RPMI7951 (cell line): Measurements from ENCODE around the gene CAMKK1. TPM values are rescaled to one million over a fixed set of nuclear protein-coding genes. Genes with fewer than 3 reads are reported as not detected.

Experiments used
- DNase-seq: peaks from one replicate; pipeline ENCODE4 v3.0.0-alpha.2; 2012; ENCODE audit warnings: low read depth
- total RNA-seq: library from RNA; depleted of rRNA; stranded (reverse); fragments of >200 nt; shearing (Covaris generic); gene quantifications from 2 replicates; pipeline ENCODE4 v1.2.3, GENCODE V29; 2014

The CAMKK1 gene
- total RNA-seq, 1 experiment from 2014 or later: 1.2 TPM

DNA sequence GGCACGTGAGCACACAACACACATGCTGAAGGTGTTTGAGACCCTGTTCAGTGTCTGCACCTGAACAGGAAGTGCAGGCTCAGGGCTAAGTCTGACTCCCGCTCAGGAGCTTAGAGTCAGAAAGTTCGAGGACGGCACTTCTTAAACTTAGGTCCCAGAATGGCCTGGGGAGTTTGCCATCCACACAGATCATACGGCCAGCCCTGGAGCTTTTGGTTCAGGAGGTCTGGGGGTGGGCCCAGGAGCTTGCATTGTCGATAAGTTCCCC, 4.0 kb upstream of the CAMKK1 start:
- no peak for DNase-seq

DNA sequence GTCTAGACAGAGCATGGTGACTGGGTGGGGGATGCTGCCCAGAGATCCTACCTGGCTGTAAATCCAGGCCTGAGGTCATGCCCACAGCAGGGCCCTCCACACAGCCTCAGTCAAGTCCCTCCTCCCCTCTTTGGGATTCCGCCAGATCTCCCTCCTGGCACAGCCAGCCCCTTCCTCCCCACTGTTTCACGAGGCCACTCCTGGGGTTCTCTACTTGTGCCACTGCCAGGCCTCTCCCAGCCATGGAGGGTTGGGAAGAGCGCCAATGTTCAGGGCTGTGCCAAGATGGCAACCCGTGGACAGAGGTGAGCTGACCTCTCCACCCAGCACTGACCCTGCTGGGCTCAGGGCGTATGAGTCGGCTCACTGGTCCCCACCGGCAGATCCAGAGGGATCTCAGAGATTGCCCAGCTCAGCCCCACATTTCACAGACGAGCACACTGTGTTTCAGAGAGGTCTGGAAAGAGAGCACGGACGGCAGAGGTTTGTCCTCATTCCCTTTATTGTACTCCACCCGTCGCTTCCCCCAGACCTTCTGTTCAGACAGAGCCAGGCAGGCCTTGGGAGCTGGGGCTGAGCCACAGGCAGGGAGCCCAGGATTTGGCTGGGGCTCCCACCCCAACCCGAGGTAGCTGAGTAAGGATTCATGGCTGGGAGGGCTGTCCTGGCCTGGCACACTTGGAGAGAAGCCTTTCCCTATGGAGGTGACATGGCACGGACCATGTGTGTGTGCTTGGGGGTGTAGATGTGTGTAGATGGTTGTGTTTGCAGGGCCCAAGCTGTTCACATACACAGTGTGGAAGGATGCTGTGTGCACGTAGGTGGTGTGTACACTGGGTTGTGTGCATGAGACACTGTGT, 3.5 kb upstream of the CAMKK1 start:
- no peak for DNase-seq

DNA sequence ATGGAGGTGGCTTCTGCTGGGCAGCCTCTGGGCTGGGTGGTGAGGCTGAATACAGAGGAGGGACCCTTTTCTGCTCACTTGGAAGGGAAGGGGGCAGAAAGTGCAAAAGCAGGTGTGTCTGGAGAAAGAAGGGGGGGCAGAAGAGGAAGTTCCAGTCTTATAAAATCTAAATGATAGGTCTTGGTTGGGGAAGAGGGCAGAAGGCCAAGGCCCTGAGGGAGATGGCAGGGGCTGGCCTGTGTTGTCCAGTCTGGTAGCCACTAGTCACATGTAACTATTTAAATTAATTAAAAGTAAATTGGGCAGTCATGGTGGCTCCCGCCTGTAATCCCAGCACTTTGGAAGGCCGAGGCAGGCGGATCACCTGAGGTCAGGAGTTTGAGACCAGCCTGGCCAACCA, 2.5 kb upstream of the CAMKK1 start:
- no peak for DNase-seq

DNA sequence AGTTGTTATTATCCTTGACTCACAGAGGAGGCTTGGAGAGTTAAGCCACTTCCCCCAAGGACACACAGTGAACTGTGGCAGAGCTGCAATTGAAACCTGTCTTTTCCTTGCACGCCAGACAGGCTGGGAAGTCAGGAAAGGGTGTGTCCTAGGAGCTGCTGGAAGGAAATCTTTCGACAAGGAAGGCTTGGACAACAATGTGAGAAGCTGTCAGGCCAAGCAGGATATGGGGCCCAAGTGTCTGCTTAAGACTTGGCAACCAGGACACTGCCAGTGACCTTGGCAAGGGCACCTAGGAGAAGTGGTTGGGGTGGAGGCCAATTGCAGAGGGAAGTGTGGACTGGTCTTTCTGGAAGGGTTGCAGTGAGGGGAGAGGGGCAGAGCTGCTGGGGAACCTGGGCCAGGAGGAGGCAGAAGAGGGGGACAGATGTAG, 2.1 kb upstream of the CAMKK1 start:
- DNase-seq: peak; percentile 15

DNA sequence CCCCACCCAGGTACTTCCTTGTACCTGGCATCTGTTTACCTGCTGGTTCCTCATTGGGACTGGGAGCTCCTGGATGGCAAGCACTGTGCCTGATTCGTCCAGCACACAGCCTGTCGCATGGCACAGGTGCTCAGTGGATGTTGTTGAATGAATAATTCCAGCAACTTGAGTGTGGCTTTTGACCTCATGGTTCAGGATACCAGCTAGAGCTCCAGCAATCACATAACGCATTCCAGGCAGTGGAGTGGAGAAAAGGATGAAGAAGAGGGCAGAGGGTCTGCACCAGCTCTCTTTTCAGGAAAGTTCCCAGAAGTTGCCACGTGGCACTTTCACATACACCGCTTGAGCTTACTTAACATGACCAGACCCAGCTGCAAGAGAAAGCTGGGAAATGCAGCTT, 1.3 kb upstream of the CAMKK1 start:
- DNase-seq: no peak

DNA sequence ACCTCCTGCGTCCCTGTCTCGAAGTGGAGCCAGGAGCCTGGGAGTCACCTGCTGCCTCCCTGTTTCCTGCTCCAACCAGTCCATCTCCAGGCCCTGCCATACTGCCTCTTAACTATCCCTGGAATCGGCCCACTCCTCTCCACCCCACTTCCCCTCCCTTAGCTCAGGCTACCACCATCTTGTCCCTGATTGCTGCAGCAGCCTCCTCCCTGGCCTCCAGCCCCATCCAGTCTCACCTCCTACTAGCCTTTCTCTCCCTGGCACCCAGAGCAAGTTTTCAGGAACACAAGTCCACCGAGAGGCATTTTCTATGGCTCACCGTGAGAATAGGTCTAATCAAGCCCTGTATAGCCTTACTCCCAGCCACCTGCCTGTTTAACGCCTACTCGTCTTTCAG, 865 bp upstream of the CAMKK1 start:
- DNase-seq: no peak

DNA sequence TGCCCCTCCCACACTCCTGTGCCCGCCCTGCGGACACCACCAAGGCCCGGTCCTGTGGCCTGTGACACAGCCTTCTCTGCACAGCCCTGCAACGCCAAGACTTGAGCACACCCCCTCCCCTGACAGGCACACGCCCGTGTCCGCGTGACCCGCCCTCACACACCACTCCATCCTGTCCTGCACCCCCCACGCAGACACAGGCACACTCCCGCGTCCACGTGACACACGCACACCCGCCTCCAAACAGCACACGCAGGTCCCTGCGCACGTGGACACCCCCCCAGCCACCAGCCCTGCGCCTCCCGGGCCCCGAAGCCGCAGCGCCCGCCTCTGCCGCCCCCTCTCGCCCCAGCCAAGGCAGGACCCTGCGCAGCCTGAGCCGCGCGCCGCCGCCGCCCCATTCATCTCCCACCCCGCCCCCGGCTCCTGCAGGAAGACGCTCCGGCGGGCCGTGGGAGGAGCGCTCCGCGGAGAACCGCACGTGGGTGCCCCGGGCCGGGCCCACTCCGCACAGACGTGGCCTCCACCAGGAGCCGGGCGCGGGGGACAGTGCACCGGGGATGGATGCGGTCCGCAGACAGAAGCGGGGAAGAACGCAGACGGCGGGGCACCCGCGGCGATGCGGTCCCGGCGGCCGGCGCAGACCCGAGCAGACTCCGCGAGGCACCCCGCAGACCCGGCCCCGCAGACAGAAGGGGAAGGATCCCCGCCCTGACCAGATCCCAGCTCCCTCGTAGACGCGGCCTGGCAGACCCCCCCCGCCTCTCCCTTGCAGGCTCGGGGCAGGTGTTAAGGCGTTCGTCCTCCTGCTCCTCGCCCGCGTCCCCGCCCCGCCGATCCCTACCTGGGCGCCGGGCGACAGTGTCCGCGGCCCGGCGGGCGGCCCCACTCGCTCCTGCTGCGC, 506 bp downstream of the CAMKK1 start:
- peak; percentile 74 for DNase-seq

DNA sequence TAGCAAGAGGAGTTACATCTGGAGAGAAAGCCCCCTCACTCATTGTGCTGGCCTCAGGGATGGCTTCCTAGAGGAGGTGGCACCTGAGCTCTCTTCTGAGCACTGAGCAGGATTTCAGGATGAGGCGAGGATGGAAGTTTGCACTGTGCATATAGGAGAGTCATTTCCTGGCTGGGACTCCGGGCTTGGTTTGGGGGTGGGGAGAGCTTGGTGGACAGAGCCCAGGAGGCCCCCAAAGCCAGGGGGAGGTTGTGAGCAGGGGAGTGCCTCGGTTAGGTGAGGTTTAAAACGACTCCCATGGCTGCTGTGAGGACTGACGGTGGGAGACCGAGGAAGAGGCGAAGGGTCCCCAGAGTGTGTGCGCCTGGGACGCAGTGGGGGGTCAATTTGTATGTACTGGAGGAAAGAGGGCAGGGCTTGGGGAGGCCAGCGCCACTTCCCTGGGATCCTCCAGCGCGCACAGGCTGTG, 1.2 kb downstream of the CAMKK1 start:
- no peak for DNase-seq

DNA sequence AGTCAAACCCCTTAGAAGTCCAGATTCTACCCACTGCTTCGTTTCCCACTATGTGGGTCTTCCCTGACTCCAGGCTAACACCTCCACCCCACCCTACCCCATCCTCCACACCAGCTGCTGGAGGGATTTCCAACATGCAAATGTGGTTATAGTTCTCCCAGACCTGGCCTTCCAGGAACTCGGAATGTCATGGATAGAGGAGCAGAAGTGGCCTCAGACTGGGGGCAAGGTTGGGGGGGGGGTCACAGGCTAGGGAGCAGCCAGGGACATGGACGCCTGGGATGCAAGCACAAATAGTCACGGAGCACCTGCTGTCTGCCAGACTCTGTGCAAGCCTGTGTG, 2.0 kb downstream of the CAMKK1 start:
- DNase-seq: no peak

DNA sequence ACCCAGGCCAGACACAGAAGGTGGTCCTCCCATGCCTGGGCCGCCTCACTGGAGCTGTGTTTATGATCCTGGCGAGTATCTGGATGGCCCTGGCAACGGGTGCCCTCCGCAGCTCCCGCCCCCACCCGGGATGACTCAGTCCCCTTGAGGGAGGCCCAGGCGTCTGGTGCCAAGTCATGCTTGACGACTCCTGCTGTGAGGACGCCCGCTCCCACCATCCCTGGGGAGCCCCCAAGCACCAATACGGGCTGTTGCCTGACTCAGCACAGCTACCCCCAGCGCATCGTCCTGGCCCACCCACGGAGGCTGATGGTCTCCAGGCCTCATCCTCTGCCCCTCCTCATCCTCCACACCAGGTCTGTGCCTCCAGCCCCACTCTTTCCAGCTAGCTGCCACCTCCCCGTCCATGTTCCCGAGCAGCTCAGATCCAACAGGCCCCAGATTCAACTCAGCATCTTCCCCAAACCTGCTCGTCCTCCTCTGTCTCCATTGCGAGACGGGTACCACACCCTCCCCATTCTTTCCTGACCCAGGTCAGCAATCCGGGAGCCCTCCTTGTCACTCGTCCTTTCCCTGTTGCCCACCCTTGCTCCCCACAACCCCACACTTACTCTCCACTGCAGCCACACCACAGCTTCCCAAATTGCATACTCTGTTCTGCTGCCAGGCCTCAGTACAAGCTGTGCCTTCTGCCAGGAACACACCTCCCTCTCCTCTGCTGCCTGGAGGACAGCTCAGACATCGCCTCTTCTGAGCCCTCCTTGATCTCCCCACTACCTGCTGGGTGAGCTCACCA, 2.6 kb downstream of the CAMKK1 start:
- peak; percentile 85 for DNase-seq

DNA sequence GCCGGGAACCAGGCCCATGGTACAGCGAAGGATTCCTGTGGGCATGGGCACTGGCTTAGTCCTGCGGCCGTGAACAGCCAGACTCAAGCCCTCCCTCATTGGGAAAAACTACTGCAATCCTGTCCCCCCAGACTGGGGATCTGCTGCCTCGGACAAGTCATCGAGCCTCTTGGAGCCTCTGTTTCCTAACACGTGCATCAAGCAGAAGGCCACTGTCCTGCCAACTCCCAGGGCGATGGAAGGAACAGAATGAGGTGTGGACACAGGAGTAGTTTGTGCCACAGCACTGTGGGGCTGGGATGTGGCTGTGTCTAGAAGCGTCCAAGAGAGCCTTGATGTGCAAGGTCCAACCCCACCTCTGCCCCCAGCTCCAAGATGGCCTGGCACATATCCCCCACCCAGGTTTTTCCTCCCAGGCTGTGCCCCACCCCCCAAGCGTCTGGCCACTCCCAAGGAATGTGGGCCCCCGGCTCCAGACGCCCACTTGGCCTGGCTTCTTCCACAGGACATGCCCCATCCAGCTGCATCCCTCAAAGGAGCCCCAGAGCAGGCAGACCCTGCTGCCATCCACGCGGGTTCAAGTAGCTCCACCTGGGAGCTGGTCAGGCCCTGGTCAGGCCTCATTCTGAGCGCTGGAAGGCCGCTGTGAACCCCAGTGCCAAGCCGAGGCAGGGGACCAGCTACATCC, 3.4 kb downstream of the CAMKK1 start:
- DNase-seq: no peak

DNA sequence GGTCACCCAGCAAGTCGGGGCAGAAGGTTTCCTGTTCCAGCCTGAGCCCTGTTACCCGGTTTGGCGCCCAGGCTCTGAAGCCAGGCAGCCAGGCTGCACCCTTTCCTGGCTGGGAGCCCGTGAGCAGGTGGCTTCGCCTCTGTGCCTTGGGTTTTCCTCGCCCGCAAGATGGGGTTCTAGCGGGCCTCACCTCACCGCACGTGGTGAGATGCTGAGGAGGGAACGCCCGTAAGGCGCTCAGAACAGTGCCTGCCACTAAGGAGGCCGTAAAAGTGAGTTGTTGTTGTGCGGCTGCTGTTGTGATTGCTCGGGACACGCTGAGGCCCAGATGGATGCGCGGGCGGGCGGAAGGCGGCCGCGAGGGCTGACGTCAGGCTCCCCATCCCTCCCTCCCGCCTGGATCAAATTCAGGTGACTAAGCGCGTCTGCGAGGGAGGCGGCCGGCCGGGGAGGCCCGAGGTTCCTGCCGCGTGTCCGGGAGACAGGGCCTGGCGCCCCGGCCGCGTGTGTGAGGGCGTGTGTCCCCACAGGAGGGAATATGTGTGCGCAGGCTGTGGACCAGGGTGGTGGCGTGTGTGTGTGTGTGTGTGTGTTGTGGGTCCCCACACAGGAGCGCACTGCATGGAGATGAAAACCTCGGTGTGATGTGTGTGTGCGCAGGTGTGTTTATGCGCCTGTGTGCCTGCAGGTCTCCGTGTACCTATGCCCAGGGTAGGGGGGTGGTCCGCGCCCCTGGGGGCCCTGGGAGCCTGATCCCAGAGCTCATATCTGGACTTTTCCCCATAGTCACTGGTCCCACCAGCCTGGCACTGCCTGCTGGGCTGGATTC, 4.3 kb downstream of the CAMKK1 start:
- DNase-seq: no peak

DNA sequence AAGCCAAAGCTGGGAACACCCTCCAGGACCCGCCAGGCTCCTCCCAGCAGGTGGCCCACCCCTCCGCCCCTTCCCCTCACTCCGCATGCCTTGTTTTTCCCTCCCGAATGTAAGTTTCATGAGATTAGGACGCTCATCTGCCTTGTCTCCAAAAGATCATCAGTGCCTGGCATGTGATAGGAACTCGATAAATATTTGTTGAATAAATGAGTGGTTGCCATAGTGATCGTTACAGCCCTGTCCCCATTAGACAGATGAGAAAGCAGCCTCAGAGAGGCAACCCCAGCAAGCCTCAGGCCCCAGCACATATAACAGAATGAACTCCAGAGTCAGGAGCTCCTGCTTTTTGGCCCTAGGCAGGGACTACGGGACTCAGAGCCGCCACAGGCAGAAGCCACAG, 5.0 kb downstream of the CAMKK1 start:
- DNase-seq: no peak

DNA sequence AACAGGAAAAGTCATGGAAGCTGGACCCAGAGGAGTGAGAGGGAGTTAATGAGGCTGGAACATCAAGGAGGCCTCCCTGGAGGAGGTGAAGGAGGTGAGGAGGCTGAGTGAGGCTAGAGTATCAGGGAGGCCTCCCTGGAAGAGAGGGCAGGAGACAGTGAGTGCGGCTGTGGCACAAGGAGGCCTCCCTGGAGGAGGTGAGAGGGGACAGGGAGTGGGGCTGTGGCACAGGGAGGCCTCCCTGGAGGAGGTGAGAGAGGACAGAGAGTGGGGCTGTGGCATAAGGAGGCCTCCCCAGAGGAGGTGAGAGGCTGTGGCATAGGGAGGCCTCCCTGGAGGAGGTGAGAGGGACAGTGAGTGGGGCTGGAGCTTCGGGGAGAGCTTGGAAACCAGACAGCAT, 5.5 kb downstream of the CAMKK1 start:
- no peak for DNase-seq

DNA sequence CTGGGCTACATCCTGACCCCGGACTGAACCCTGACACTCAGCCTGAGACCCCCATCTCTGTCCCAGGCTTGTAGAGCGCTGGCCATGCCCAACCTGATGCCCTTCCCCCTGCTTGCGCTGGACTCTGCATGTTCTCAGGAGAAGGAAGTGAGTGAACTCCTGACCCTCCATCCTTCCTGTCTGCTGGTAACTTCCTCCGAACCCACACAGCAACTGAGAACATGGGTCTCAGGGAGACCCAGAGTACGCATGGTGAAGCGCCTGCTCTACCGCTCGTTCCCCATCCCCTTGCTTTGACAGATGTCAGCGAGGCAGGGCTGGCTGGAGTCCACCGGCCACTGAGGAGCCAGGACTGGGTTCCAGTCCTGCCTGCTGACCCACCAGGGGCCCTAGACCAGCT, 6.1 kb downstream of the CAMKK1 start:
- DNase-seq: no peak

DNA sequence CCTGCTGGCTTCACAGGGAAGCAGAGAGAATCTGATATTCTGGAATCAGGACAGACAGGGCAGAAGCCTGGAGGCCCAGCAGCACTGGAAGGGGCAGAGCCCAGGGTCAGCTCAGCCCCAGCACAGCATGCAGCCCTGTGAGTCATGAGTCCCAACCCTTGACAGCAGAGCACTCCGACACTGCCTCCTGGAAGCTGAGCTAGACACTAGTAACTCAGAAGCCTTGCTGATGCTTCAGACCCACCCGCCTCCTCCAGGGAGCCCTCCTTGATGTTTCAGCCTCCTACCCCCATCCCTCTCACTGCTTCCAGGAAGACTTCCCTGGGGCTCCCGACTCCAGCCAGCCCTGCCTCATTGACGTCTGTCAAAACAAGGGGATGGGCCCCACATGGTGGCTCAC, 6.9 kb downstream of the CAMKK1 start:
- DNase-seq: peak; percentile 42

DNA sequence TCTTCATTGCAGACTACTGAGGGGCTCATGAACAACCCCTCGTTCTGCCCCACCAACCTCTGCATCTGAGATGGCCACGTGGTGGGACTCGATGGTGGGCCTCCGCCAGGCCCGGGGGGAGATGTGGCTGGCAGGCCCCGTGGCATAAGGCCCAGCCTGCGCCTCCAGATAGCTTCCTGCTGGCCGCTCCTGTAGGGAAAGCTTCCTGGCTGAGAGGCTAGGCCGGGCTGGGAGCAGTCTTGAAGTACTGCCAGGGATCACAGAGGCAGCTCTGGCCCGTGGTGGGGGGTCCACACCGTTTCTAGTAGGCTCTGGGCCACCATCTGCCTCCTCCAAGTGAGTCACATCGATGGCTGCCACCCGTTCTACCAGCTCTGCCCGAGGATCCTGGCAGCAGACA, 7.6 kb downstream of the CAMKK1 start:
- no peak for DNase-seq

DNA sequence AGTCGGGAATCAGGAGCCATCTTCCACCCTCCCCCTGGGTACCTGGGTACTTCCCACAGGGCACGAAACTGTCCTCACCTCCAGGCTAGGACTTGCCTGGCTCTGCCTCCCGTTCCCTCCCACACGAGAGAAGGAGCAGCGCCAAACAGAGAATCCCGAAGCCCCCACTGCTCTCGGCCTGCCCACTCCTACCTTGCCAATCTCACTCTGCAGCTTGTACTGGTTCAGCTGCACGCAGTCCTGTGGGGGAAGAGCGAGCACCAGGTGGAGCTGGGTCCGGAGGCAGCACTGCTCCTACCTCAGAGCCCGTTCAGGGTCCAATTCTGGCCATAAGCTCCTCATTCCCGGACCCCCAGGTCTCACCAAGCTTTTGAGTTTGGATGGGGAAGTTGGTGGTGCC, 8.7 kb downstream of the CAMKK1 start:
- no peak for DNase-seq

DNA sequence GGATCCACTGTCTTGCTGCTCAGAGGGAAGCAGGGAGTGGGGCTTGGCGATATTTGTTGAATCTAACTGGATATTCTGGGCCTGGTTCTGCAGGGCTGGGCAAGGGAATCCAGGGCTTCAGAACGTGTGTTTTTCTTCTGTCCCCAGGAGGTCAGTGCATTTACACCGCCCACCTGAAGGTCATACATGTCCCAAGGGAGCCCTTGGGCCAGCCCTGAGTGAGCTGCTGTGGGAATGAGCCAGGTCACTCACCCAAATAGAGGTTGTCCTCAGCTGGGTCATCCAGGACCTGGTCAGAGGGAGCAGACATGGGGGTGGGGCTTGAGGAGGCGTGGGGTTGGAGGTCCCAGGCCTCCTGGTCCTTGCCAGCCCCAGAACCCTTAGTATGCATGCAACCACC, 10.6 kb downstream of the CAMKK1 start:
- DNase-seq: no peak

DNA sequence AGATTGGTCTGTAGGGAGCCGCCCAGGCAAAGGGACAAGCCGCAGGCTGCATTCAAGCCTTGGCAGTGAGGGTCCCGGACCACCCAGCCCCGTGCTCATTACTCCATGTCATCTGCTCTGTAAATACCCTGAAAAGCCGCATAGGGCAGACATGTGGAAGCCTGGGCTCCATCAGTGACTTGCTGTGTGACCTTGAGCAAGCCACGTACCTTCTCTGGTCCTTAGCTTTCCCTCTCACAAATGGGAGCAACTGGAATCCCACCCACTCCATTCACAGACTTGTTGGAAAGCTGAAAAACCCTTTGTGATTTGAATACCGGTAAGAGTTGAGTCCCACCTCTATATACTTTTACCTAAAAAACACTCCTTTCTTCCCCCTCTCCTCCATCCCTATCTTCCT, 11.9 kb downstream of the CAMKK1 start:
- no peak for DNase-seq
